ENCODE measurements around the gene MICAL3. TPM values are rescaled to one million over a fixed set of nuclear protein-coding genes. Genes with fewer than 3 reads are reported as not detected.

Gene MICAL3
- polyA plus RNA-seq, 3 donors = 0.23 to 0.84 TPM; not detected in 1

- Histone ChIP-seq H3K4me1 (ENCODE audit: control insufficient read depth in 1 of 2, insufficient read depth in 2 of 2, low read length in 2 of 2) (no peaks in the 10 kb centered on the region), H3K36me3 (replicated peaks in 1 of 2; ENCODE audit: control insufficient read depth in 1 of 2, insufficient read depth in 2 of 2, low read length in 2 of 2) (no peaks in the 10 kb centered on the region), H3K9ac (ENCODE audit: insufficient read depth, low read length, poor library complexity, severe bottlenecking) (no peak overlapping the region), H2AFZ (ENCODE audit: insufficient read depth, low read depth, low read length, poor library complexity, severe bottlenecking) (no peak overlapping the region), H3K4me3 (replicated peaks in 1 of 3; ENCODE audit: low read depth in 2 of 3, low read length in 3 of 3) (no peak overlapping the region), H4K20me1 (ENCODE audit: insufficient read depth, low read length) (no peaks in the 10 kb centered on the region), H3K27ac (ENCODE audit: low read depth in 1 of 2, low read length in 2 of 2) (no peak overlapping the region), H3K4me2 (replicated peaks; ENCODE audit: extremely low read depth, low read length, poor library complexity, severe bottlenecking) (no peak overlapping the region), H3K79me2 (ENCODE audit: insufficient read depth, low read length) (no peaks in the 10 kb centered on the region), H3K27me3 (ENCODE audit: control insufficient read depth in 2 of 2, insufficient read depth in 2 of 2, low read length in 2 of 2) (no peaks in the 10 kb centered on the region), H3K9me3 (replicated peaks in 1 of 2; ENCODE audit: control insufficient read depth in 1 of 2, insufficient read depth in 1 of 2, low read length in 2 of 2) (no peaks in the 10 kb centered on the region)
- Mint-ChIP-seq H3K4me1 (no peaks in the 10 kb centered on the region), H3K9me3 (no peaks in the 10 kb centered on the region), H3K27ac (no peak overlapping the region), H3K27me3 (ENCODE audit: low read depth in 3 of 3) (peaks cover 0 to 1% (median 0%) of the 10 kb centered on the region in 3 donors), H3K4me3 (no peak overlapping the region), H3K36me3 (peaks cover 0 to 6% of the 10 kb centered on the region in 2 donors)
- no peak for TF ChIP-seq CTCF (IDR thresholded peaks at IDR 0.05)
- 94% methylated on average over 5 of the region's 6 CpGs for WGBS (ENCODE audit: insufficient coverage)
- intact Hi-C loops (cut with micrococcal nuclease) = no loop called here
- no peak for DNase-seq
Observed at GRCh38 chr22:17881366-17881765, 143.0 kb downstream of the MICAL3 start.

DNA sequence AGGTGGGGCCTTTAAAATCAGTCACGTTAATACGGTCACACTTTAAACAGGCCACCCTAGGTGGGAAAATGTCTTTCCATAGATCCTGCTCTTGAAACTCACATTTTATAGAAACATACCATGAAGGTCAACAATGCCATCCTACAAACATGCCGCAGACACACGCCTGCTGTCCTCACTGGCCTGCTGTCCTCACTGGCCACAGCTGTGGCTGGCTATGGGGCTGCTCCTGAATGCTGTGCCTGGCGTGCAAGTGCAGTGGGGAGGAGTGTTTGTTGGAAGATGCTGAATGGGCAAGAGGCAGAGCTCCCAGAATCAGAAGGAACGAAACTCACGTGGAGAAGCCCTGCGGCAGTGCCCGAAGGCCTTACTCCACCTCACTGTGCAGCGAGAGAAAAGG lies 143.9 kb downstream of the MICAL3 start:
- no peaks in the 10 kb centered on the region for H3K27me3 ChIP-seq (ENCODE audit: control insufficient read depth in 2 of 2, insufficient read depth in 2 of 2, low read length in 2 of 2)
- no peak overlapping the region for H3K4me3 Mint-ChIP-seq
- peaks cover 0 to 1% (median 0%) of the 10 kb centered on the region in 3 donors for H3K27me3 Mint-ChIP-seq (ENCODE audit: low read depth in 3 of 3)
- H3K4me1 ChIP-seq (ENCODE audit: control insufficient read depth in 1 of 2, insufficient read depth in 2 of 2, low read length in 2 of 2) = no peaks in the 10 kb centered on the region
- no peak overlapping the region for H2AFZ ChIP-seq (ENCODE audit: insufficient read depth, low read depth, low read length, poor library complexity, severe bottlenecking)
- no peak overlapping the region for H3K27ac ChIP-seq (ENCODE audit: low read depth in 1 of 2, low read length in 2 of 2)
- H3K27ac Mint-ChIP-seq = peak overlapping the region in 1 of 7 donors; percentile 30
- peaks cover 0 to 4% of the 10 kb centered on the region in 2 donors for H3K36me3 Mint-ChIP-seq
- no peak for DNase-seq
- H3K4me1 Mint-ChIP-seq = no peaks in the 10 kb centered on the region
- H3K79me2 ChIP-seq (ENCODE audit: insufficient read depth, low read length) = no peaks in the 10 kb centered on the region
- H4K20me1 ChIP-seq (ENCODE audit: insufficient read depth, low read length) = no peaks in the 10 kb centered on the region
- H3K36me3 ChIP-seq (replicated peaks in 1 of 2; ENCODE audit: control insufficient read depth in 1 of 2, insufficient read depth in 2 of 2, low read length in 2 of 2) = no peaks in the 10 kb centered on the region
- 95% methylated on average over 8 of the region's 10 CpGs for WGBS (ENCODE audit: insufficient coverage)
- no peak overlapping the region for H3K4me3 ChIP-seq (replicated peaks in 1 of 3; ENCODE audit: low read depth in 2 of 3, low read length in 3 of 3)
- no peak for TF ChIP-seq CTCF (IDR thresholded peaks at IDR 0.05)
- no peak overlapping the region for H3K9ac ChIP-seq (ENCODE audit: insufficient read depth, low read length, poor library complexity, severe bottlenecking)
- H3K4me2 ChIP-seq (replicated peaks; ENCODE audit: extremely low read depth, low read length, poor library complexity, severe bottlenecking) = no peak overlapping the region
- intact Hi-C loops (cut with micrococcal nuclease) = no loop called here
- H3K9me3 Mint-ChIP-seq = no peaks in the 10 kb centered on the region
- no peaks in the 10 kb centered on the region for H3K9me3 ChIP-seq (replicated peaks in 1 of 2; ENCODE audit: control insufficient read depth in 1 of 2, insufficient read depth in 1 of 2, low read length in 2 of 2)

Measured in CD14-positive monocyte (primary cell).